Activated T-cell treated with anti-CD3 and anti-CD28 coated beads, Interleukin-2, amount 50 U/mL, for 4 hours (primary cell): ENCODE measurements around the gene THSD4. TPM values are rescaled to one million over a fixed set of nuclear protein-coding genes. Genes with fewer than 3 reads are reported as not detected.

ENCODE experiments used
- ATAC-seq, 2 donors: fragments of 200-7000 bp; cut with Tn5 transposase; one replicate each; pipeline ENCODE4 v1.10.0; 2021
- DNase-seq: peaks from one replicate; pipeline ENCODE4 v3.0.0-alpha.2; 2020
- H3K27me3 Mint-ChIP-seq: one replicate; pipeline ENCODE4 v1.8.0; 2021; ENCODE audit warnings: low read depth, mixed read lengths
- H3K36me3 Mint-ChIP-seq: one replicate; pipeline ENCODE4 v1.8.0; 2022; ENCODE audit warnings: mixed read lengths; ENCODE audit not compliant: insufficient read depth
- H3K4me1 Mint-ChIP-seq: one replicate; pipeline ENCODE4 v1.8.0; 2021; ENCODE audit warnings: low read depth, mixed read lengths
- H3K4me3 Mint-ChIP-seq: one replicate; pipeline ENCODE4 v1.8.0; 2021; ENCODE audit warnings: mild to moderate bottlenecking, moderate library complexity, mixed read lengths
- H3K9me3 Mint-ChIP-seq: one replicate; pipeline ENCODE4 v1.8.0; 2021; ENCODE audit warnings: mixed read lengths
- total RNA-seq, 3 donors: library from RNA; stranded (reverse); gene quantifications; one replicate each; pipeline ENCODE4 v1.2.1, GENCODE V29; 2021

Gene THSD4
- total RNA-seq, 3 donors from 2014 or later = 0.08 to 0.16 (median 0.11) TPM

GRCh38 chr15:71677352-71677751 is 562.1 kb downstream of the THSD4 start:
- no peak for ATAC-seq
- H3K36me3 Mint-ChIP-seq = no peaks in the 10 kb centered on the region
- no peak for DNase-seq
- H3K4me1 Mint-ChIP-seq = peaks cover 13% of the 10 kb centered on the region
- H3K9me3 Mint-ChIP-seq = no peaks in the 10 kb centered on the region
- H3K4me3 Mint-ChIP-seq = no peak overlapping the region
- peaks cover 21% of the 10 kb centered on the region for H3K27me3 Mint-ChIP-seq

DNA sequence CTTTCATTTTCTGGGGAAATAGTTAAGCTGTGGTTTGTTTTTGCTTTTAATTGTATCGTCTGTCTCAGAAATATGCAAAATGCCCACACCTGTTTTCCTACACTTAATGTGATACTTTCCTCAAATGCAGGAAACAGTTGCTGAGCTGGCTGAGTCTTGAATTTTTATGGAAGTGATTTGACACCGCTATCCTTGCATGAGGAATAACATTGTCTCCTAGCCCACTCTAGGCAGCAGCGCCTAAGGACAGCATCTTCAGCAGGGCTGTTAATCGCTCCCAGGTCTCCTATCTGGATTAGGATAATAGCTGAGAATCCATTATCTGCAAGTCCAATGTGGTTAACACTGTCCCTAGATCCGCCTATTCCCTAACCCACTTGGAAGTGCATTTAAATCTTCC is 562.5 kb downstream of the THSD4 start:
- H3K9me3 Mint-ChIP-seq = no peaks in the 10 kb centered on the region
- H3K36me3 Mint-ChIP-seq = no peaks in the 10 kb centered on the region
- DNase-seq (no peak), ATAC-seq (no peak)
- H3K27me3 Mint-ChIP-seq = peaks cover 17% of the 10 kb centered on the region
- H3K4me3 Mint-ChIP-seq = no peak overlapping the region
- peaks cover 13% of the 10 kb centered on the region for H3K4me1 Mint-ChIP-seq

DNA sequence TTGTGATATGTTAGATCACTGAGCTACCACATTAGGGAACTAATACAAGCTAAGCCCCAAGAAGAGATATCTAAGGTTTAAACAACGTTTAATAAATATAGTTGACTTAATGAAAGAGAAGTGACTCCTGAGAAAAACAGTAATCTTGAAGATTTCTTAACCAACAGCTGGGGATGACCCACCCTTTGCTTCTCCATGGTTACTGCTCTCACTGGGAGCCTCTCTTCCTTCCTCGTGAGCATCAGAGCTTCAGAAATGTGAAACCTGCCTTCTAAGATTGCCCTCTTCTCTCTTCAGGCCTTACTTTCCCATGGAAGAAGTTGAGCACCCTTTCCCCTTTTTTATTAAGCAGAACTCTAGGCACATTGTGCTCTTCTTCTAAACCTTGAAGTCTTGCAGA is 562.9 kb downstream of the THSD4 start:
- Mint-ChIP-seq H3K4me1 (peaks cover 13% of the 10 kb centered on the region), H3K36me3 (no peaks in the 10 kb centered on the region), H3K27me3 (peaks cover 19% of the 10 kb centered on the region), H3K9me3 (no peaks in the 10 kb centered on the region), H3K4me3 (no peak overlapping the region)
- DNase-seq = no peak
- ATAC-seq = no peak

DNA sequence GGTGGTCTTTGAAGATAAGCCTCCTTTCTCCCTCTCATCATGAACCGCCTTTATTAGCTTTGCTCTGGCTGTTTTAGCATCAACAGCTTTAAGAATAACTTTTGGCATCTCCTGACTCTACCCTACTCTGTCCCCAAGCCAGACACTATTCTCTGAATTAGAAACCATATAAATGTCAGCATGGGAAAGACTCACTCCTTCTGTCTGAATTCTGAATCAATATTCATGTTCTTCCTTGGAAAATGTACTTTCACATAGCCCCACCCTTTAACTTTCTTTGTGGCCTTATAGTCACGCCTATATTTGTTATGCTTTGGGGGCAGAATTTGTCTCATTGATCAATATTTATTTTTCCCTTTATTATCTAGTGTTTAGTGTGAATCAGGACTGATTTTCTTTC is 563.3 kb downstream of the THSD4 start:
- Mint-ChIP-seq H3K9me3 (no peaks in the 10 kb centered on the region), H3K4me3 (no peak overlapping the region), H3K36me3 (no peaks in the 10 kb centered on the region), H3K27me3 (peaks cover 18% of the 10 kb centered on the region), H3K4me1 (peaks cover 13% of the 10 kb centered on the region)
- ATAC-seq (no peak), DNase-seq (no peak)

DNA sequence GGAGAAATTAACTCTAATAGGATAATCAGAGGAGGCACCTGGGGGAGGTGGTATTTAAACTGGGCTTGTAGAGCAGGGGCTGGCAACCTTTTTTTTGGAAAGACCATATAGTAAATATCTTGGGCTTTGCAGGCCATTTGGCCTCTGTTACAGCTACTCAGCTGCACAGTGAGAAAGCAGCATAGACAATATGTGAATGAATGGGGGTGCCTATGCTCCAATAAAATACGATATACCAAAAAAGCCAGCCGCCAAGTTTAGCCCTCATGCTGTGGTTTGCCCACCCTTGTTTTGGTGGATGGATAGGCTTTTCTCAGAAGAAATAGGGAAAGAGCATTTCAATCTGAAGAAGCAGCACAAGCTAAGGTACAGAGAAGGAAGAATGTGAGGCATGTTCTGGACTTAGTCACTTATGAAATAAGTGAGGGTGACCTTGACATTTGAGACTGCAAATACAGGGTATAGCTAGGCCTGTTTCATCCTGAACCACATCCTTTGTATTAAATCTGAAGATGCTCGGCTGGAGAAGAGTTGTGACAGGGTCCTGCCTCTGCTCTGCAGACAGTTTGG is 564.0 kb downstream of the THSD4 start:
- Mint-ChIP-seq H3K9me3 (no peaks in the 10 kb centered on the region), H3K36me3 (no peaks in the 10 kb centered on the region)

GRCh38 chr15:71679793-71680353 is 564.6 kb downstream of the THSD4 start:
- Mint-ChIP-seq H3K36me3 (no peaks in the 10 kb centered on the region), H3K4me1 (peaks cover 13% of the 10 kb centered on the region), H3K4me3 (no peak overlapping the region), H3K9me3 (no peaks in the 10 kb centered on the region), H3K27me3 (peaks cover 14% of the 10 kb centered on the region)
- no peak for ATAC-seq
- DNase-seq = no peak

More for the DNA sequence above, 564.0 kb downstream of the THSD4 start:
- H3K27me3 Mint-ChIP-seq = peaks cover 17% of the 10 kb centered on the region
- H3K4me1 Mint-ChIP-seq = peaks cover 13% of the 10 kb centered on the region
- ATAC-seq (no peak), DNase-seq (no peak)
- no peak overlapping the region for H3K4me3 Mint-ChIP-seq

DNA sequence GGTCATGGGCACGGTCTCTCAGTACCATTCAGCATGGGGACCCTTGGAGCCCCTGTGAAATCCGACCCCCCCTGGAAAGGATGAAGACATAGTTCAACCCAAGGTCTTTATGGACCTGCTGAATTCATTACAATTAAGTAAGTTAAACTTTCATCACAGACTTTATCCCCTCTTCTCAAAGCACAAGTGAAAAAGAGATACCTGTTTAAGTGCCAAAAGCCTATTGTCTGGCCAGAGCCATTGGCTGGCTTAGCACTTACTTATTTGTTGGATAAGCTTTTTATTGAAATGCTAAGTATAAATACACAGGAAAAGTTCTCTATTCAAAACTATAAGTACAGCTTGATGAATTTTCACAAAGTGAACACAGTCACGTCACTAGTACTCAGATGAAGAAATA is 566.7 kb downstream of the THSD4 start:
- H3K9me3 Mint-ChIP-seq = no peaks in the 10 kb centered on the region
- DNase-seq = no peak
- H3K27me3 Mint-ChIP-seq = peaks cover 9% of the 10 kb centered on the region
- H3K36me3 Mint-ChIP-seq = no peaks in the 10 kb centered on the region
- ATAC-seq = no peak
- no peak overlapping the region for H3K4me3 Mint-ChIP-seq
- H3K4me1 Mint-ChIP-seq = peaks cover 8% of the 10 kb centered on the region

GRCh38 chr15:71683411-71684274 is 568.4 kb downstream of the THSD4 start:
- no peaks in the 10 kb centered on the region for H3K4me1 Mint-ChIP-seq
- ATAC-seq (no peak), DNase-seq (no peak)
- peaks cover 12% of the 10 kb centered on the region for H3K27me3 Mint-ChIP-seq
- H3K9me3 Mint-ChIP-seq = no peaks in the 10 kb centered on the region
- H3K36me3 Mint-ChIP-seq = no peaks in the 10 kb centered on the region
- no peak overlapping the region for H3K4me3 Mint-ChIP-seq

GRCh38 chr15:71685420-71685993 is 570.2 kb downstream of the THSD4 start:
- H3K27me3 Mint-ChIP-seq = peaks cover 17% of the 10 kb centered on the region
- no peaks in the 10 kb centered on the region for H3K9me3 Mint-ChIP-seq
- H3K4me1 Mint-ChIP-seq = no peaks in the 10 kb centered on the region
- H3K4me3 Mint-ChIP-seq = no peak overlapping the region
- DNase-seq (no peak), ATAC-seq (peak in 1 of 2 donors; percentile 52)
- no peaks in the 10 kb centered on the region for H3K36me3 Mint-ChIP-seq

- Mint-ChIP-seq H3K4me1 (no peaks in the 10 kb centered on the region), H3K36me3 (no peaks in the 10 kb centered on the region), H3K4me3 (no peak overlapping the region), H3K27me3 (peaks cover 17% of the 10 kb centered on the region), H3K9me3 (no peaks in the 10 kb centered on the region)
- ATAC-seq = no peak
- no peak for DNase-seq
Measured at GRCh38 chr15:71686221-71687050, 571.2 kb downstream of the THSD4 start.

DNA sequence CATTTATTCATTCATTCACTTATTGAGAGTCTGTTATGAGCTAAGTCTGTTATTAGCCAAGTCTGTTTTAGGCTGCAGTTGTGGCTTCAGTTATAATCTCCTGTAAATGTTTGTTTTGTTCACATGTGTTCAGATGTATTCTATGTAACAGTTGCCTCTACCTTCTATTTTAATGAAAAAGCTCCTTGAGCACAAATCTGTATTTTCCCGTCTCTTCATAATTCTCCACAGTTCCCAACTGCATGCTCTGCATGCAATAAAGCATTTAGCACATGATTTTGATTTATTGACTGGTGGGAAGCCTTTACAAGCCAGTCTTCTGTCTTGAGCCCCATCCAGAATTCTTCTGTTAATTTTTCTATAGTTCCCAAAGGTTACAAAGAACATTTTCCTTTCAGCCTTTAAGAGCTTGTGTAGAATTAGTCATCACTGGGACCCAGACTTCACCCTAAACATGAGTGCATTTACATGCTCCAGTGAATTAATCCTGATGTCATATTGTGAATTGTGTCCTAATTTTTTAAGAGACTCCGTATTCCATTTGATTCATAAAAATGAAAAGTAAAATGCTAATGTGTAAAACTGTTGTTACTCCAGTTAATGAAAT is 572.7 kb downstream of the THSD4 start:
- ATAC-seq = no peak

GRCh38 chr15:71688509-71689094 is 573.3 kb downstream of the THSD4 start:
- DNase-seq = no peak
- H3K9me3 Mint-ChIP-seq = no peaks in the 10 kb centered on the region

More for the DNA sequence above, 572.7 kb downstream of the THSD4 start:
- no peaks in the 10 kb centered on the region for H3K9me3 Mint-ChIP-seq
- no peaks in the 10 kb centered on the region for H3K4me1 Mint-ChIP-seq
- no peak for DNase-seq
- no peak overlapping the region for H3K4me3 Mint-ChIP-seq
- peaks cover 24% of the 10 kb centered on the region for H3K27me3 Mint-ChIP-seq
- no peaks in the 10 kb centered on the region for H3K36me3 Mint-ChIP-seq

GRCh38 chr15:71691081-71691457 is 575.8 kb downstream of the THSD4 start:
- Mint-ChIP-seq H3K4me1 (no peaks in the 10 kb centered on the region), H3K4me3 (no peak overlapping the region), H3K9me3 (no peaks in the 10 kb centered on the region), H3K27me3 (peaks cover 33% of the 10 kb centered on the region), H3K36me3 (no peaks in the 10 kb centered on the region)
- DNase-seq (no peak), ATAC-seq (no peak)

More at GRCh38 chr15:71688509-71689094, 573.3 kb downstream of the THSD4 start:
- Mint-ChIP-seq H3K4me1 (no peaks in the 10 kb centered on the region), H3K36me3 (no peaks in the 10 kb centered on the region), H3K27me3 (peaks cover 23% of the 10 kb centered on the region), H3K4me3 (no peak overlapping the region)
- no peak for ATAC-seq
